Tibial nerve (tissue), 4 donors: ENCODE data around the gene SLC1A1.

ENCODE experiments used
- CTCF ChIP-seq, 5 experiments: fragments of 200-600 bp in 3 of 5; fragments of 450-650 bp in 2 of 5; sonication (generic) in 3 of 5; IDR thresholded peaks; one replicate each; pipeline ENCODE4 v1.5.1; 2016 to 2019; ENCODE audit warnings: antibody characterized with exemption in 5 of 5, mild to moderate bottlenecking in 3 of 5, moderate library complexity in 2 of 5
- EP300 ChIP-seq, 2 donors: sonication (generic); formaldehyde crosslinking; IDR thresholded peaks; one replicate each; pipeline ENCODE4 v1.6.1; 2017; ENCODE audit warnings: antibody characterized with exemption in 2 of 2, mild to moderate bottlenecking in 1 of 2
- POLR2A ChIP-seq, 2 donors: fragments of 450-650 bp; IDR thresholded peaks; one replicate each; pipeline ENCODE4 v1.6.1; 2017; ENCODE audit warnings: antibody characterized with exemption in 2 of 2, mild to moderate bottlenecking in 2 of 2, moderate library complexity in 2 of 2

- TF ChIP-seq CTCF (IDR thresholded peaks at IDR 0.05) (no peak), POLR2A (IDR thresholded peaks at IDR 0.05) (no peak), EP300 (IDR thresholded peaks at IDR 0.05) (no peak)
Observed at GRCh38 chr9:4465910-4466309, 24.4 kb upstream of the SLC1A1 start.
